ENCODE results near the gene PRDM15.
A peak's percentile ranks its signal among the peaks of the same experiment; 100 is the strongest.

Gene PRDM15

DNA sequence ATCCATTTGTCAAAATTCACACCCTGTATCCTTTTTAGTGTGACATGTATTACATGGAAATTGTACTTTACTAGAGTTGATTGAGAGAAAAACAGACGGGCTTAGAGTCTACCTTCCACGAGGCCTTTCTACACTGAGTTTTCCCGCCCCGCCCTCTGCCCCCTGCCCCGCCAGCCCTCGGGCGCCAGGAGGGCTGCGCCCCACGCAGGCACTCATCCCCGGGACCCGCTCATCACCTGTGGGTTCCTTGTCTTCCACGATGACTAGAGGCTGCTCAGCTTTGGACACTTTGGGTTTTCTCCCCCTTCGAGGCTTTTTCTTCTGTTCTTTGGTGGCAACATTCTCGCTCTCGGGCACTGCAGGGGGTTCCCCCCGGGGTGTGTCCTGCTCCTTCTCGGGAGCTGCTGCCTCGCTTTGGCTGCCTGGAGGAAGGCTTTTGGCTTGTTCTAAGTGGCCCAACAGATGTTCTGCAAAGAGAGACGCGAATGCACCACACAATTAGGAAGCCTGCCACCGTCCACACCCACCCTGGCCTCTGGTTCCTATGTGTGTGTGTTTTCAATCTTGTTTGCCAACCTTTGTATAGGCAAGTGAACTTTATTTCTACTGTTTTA lies 39.6 kb downstream of the PRDM15 start:
- no peak for TF ChIP-seq CTCF (IDR thresholded peaks at IDR 0.05)
- peaks cover 31% of the 10 kb centered on the region for H3K4me1 Mint-ChIP-seq
- peaks cover 4% of the 10 kb centered on the region for H3K27me3 Mint-ChIP-seq (ENCODE audit: low read depth, poor library complexity)

GRCh38 chr21:41837756-41838297 lies 41.3 kb downstream of the PRDM15 start:
- DNase-seq: no peak
- Mint-ChIP-seq H3K9me3 (peaks cover 32% of the 10 kb centered on the region), H3K27me3 (ENCODE audit: low read depth, poor library complexity) (peaks cover 4% of the 10 kb centered on the region), H3K36me3 (ENCODE audit: low read depth) (peaks cover 70% of the 10 kb centered on the region), H3K27ac (peak overlapping the region; percentile 44), H3K4me1 (peaks cover 21% of the 10 kb centered on the region), H3K4me3 (no peak overlapping the region)
- TF ChIP-seq CTCF (IDR thresholded peaks at IDR 0.05): no peak

More for the DNA sequence above, 39.6 kb downstream of the PRDM15 start:
- Mint-ChIP-seq H3K36me3 (ENCODE audit: low read depth) (peaks cover 83% of the 10 kb centered on the region), H3K4me3 (no peak overlapping the region), H3K9me3 (peaks cover 38% of the 10 kb centered on the region), H3K27ac (no peak overlapping the region)
- no peak for DNase-seq

- peaks cover 28% of the 10 kb centered on the region for H3K4me1 Mint-ChIP-seq
- no peak overlapping the region for H3K4me3 Mint-ChIP-seq
- H3K36me3 Mint-ChIP-seq (ENCODE audit: low read depth): peaks cover 59% of the 10 kb centered on the region
- H3K27ac Mint-ChIP-seq: peak overlapping the region; percentile 93
- TF ChIP-seq CTCF (IDR thresholded peaks at IDR 0.05): no peak
- H3K27me3 Mint-ChIP-seq (ENCODE audit: low read depth, poor library complexity): peaks cover 4% of the 10 kb centered on the region
- no peak for DNase-seq
- peaks cover 22% of the 10 kb centered on the region for H3K9me3 Mint-ChIP-seq
Observed at GRCh38 chr21:41836166-41837015, 42.8 kb downstream of the PRDM15 start.

- H3K4me3 Mint-ChIP-seq: no peak overlapping the region
- no peak for TF ChIP-seq CTCF (IDR thresholded peaks at IDR 0.05)
- peaks cover 4% of the 10 kb centered on the region for H3K27me3 Mint-ChIP-seq (ENCODE audit: low read depth, poor library complexity)
- H3K27ac Mint-ChIP-seq: peak overlapping the region; percentile 96
- peaks cover 29% of the 10 kb centered on the region for H3K4me1 Mint-ChIP-seq
- H3K9me3 Mint-ChIP-seq: peaks cover 15% of the 10 kb centered on the region
- no peak for DNase-seq
- peaks cover 52% of the 10 kb centered on the region for H3K36me3 Mint-ChIP-seq (ENCODE audit: low read depth)
Observed at GRCh38 chr21:41835711-41836154, 43.4 kb downstream of the PRDM15 start.

- no peak for TF ChIP-seq CTCF (IDR thresholded peaks at IDR 0.05)
- peaks cover 4% of the 10 kb centered on the region for H3K27me3 Mint-ChIP-seq (ENCODE audit: low read depth, poor library complexity)
- H3K4me1 Mint-ChIP-seq: peaks cover 29% of the 10 kb centered on the region
- peaks cover 9% of the 10 kb centered on the region for H3K9me3 Mint-ChIP-seq
- peaks cover 46% of the 10 kb centered on the region for H3K36me3 Mint-ChIP-seq (ENCODE audit: low read depth)
- no peak for DNase-seq
- H3K4me3 Mint-ChIP-seq: no peak overlapping the region
- peak overlapping the region; percentile 96 for H3K27ac Mint-ChIP-seq
Observed at GRCh38 chr21:41834926-41835663, 44.0 kb downstream of the PRDM15 start.

Measured in nephron progenitor cell (in vitro differentiated cells).